ENCODE results near the gene PERM1. TPM values are rescaled to one million over a fixed set of nuclear protein-coding genes. Genes with fewer than 3 reads are reported as not detected.
"Not testable (repeated sequence)": the region's sequence is repeated elsewhere in the genome, so short reads cannot be mapped to it uniquely, and the experiment has no call there.

Gene PERM1
- total and polyA plus RNA-seq, 9 donors: 0.86 to 3.1 (median 1.9) TPM

DNA sequence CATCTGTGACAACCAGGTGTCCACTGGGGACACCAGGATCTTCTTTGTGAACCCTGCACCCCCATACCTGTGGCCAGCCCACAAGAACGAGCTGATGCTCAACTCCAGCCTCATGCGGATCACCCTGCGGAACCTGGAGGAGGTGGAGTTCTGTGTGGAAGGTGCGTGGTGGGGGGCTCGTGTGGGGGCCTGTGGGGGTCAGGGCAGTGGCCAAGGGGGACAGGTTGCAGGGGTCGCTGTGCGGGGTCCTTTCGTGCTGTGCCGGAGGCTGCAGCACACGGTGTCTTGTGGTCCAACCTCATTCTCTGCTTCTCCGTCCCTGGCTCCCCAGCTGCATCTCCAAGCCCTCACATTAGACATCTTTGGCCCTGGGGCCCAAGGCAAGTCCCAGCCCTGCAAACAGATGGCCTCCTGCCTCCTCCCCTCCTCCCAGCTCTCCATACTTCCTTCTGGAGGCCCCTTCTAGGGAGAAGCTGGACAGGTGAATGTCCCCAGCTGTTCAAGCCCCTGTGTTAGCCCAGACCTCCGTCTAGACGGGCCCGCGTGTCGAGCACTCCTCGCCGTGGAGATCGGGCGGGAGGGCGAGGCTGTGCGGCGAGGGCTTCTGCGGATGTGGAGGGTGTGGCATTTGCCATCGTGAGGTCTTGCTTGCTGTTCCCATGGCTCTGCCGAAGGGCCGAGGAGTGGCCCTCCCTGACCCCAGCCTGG is 40.6 kb upstream of the PERM1 start:
- H3K4me1 ChIP-seq (ENCODE audit: control insufficient read depth, insufficient read depth, low read length): peaks cover 64% of the 10 kb centered on the region
- H3K27ac ChIP-seq (ENCODE audit: low read length): no peak overlapping the region
- peak; percentile 34 for DNase-seq
- peaks cover 5% of the 10 kb centered on the region for H3K36me3 ChIP-seq (ENCODE audit: control insufficient read depth, insufficient read depth, low read length)
- peaks cover 3% of the 10 kb centered on the region for H3K27me3 ChIP-seq (ENCODE audit: control insufficient read depth, insufficient read depth, low read length)
- no peaks in the 10 kb centered on the region for H3K9me3 ChIP-seq (replicated peaks; ENCODE audit: control insufficient read depth, low read depth, low read length)
- no peak overlapping the region for H3K4me3 ChIP-seq (ENCODE audit: low read length)
- WGBS (ENCODE audit: insufficient coverage): 64% methylated on average over 22 of the region's 27 CpGs

- Histone ChIP-seq H3K27me3 (ENCODE audit: control insufficient read depth, insufficient read depth, low read length) (peaks cover 3% of the 10 kb centered on the region), H3K9me3 (replicated peaks; ENCODE audit: control insufficient read depth, low read depth, low read length) (no peaks in the 10 kb centered on the region), H3K27ac (ENCODE audit: low read length) (no peak overlapping the region), H3K4me1 (ENCODE audit: control insufficient read depth, insufficient read depth, low read length) (peaks cover 63% of the 10 kb centered on the region), H3K36me3 (ENCODE audit: control insufficient read depth, insufficient read depth, low read length) (peaks cover 5% of the 10 kb centered on the region), H3K4me3 (ENCODE audit: low read length) (no peak overlapping the region)
- peak; percentile 14 for DNase-seq
- 87% methylated on average over 4 of the region's 10 CpGs for WGBS (ENCODE audit: insufficient coverage)
Observed at GRCh38 chr1:1021920-1022259, 40.0 kb upstream of the PERM1 start.

GRCh38 chr1:1021010-1021919 is 39.4 kb upstream of the PERM1 start:
- Histone ChIP-seq H3K27ac (ENCODE audit: low read length) (peak overlapping the region; percentile 29), H3K4me1 (ENCODE audit: control insufficient read depth, insufficient read depth, low read length) (peaks cover 57% of the 10 kb centered on the region), H3K4me3 (ENCODE audit: low read length) (peak overlapping the region; percentile 45), H3K9me3 (replicated peaks; ENCODE audit: control insufficient read depth, low read depth, low read length) (no peaks in the 10 kb centered on the region), H3K36me3 (ENCODE audit: control insufficient read depth, insufficient read depth, low read length) (peaks cover 5% of the 10 kb centered on the region), H3K27me3 (ENCODE audit: control insufficient read depth, insufficient read depth, low read length) (peaks cover 3% of the 10 kb centered on the region)
- 0% methylated on average over 2 of the region's 33 CpGs for WGBS (ENCODE audit: insufficient coverage)
- peak; percentile 84 for DNase-seq

DNA sequence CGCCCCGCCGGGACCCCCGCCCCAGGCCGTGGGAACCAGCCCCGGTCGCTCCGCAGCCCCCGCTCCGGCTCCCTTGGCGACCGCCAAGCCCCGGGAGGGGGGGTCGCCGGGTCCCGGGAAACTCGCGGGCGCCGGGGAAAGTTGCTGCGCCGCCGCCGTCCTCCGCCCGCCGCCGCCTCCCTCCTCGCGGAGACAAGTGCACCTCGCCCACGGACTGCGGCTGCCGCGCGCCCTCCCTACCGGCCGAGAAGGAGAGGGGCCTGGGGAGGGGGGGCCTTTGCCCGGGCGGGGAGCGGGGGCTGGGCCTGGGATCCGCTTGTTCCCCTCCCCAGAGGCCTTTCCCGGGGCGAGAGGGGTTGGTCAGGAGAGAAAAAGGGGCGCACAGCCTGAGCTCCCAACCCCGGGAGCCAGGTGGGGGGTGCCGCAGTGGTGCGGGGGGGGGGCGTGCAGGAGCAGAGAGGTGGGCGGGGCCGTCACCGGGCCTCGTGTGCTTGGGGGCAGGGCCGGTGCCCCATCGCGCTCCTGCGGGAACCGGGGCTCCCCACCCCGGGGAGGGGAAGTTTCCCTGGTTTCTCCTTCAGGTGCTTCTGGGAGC is 38.6 kb upstream of the PERM1 start:
- Histone ChIP-seq H3K9me3 (replicated peaks; ENCODE audit: control insufficient read depth, low read depth, low read length) (no peaks in the 10 kb centered on the region), H3K4me3 (ENCODE audit: low read length) (peak overlapping the region; percentile 45), H3K36me3 (ENCODE audit: control insufficient read depth, insufficient read depth, low read length) (peaks cover 5% of the 10 kb centered on the region), H3K27me3 (ENCODE audit: control insufficient read depth, insufficient read depth, low read length) (peaks cover 3% of the 10 kb centered on the region), H3K4me1 (ENCODE audit: control insufficient read depth, insufficient read depth, low read length) (peaks cover 50% of the 10 kb centered on the region), H3K27ac (ENCODE audit: low read length) (peak overlapping the region; percentile 29)
- WGBS (ENCODE audit: insufficient coverage): 0% methylated on average over 27 of the region's 59 CpGs
- DNase-seq: peak; percentile 32

DNA sequence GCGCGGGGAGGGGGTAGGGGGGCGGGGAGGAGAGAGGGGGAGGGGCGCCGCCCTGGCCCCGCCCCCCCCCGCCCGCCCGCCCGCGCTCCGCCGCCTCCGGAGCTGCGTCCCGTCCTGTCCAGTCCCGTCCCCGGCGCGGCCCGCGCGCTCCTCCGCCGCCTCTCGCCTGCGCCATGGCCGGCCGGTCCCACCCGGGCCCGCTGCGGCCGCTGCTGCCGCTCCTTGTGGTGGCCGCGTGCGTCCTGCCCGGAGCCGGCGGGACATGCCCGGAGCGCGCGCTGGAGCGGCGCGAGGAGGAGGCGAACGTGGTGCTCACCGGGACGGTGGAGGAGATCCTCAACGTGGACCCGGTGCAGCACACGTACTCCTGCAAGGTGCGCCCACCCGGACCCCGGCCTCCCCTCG is 38.1 kb upstream of the PERM1 start, which contains the start of gene AGRN:
TSS of gene AGRN (plus strand) at position 121 of the 405 bp plus-strand sequence. CDS start at position 174, 53 bp downstream.
- H3K4me3 ChIP-seq (ENCODE audit: low read length): peak within 1 kb of the TSS; percentile 45
- peak; percentile 50 for DNase-seq
- peaks cover 3% of the 10 kb centered on the region for H3K27me3 ChIP-seq (ENCODE audit: control insufficient read depth, insufficient read depth, low read length)
- WGBS (ENCODE audit: insufficient coverage): under 1% methylated on average over 49 of the region's 58 CpGs
- H3K36me3 ChIP-seq (ENCODE audit: control insufficient read depth, insufficient read depth, low read length): peaks cover 5% of the 10 kb centered on the region
- no peaks in the 10 kb centered on the region for H3K9me3 ChIP-seq (replicated peaks; ENCODE audit: control insufficient read depth, low read depth, low read length)
- peaks cover 52% of the 10 kb centered on the region for H3K4me1 ChIP-seq (ENCODE audit: control insufficient read depth, insufficient read depth, low read length)
- peak within 1 kb of the TSS; percentile 65 for H3K27ac ChIP-seq (ENCODE audit: low read length)

- Histone ChIP-seq H3K4me3 (ENCODE audit: low read length) (peak overlapping the region; percentile 37), H3K27ac (ENCODE audit: low read length) (peak overlapping the region; percentile 65), H3K9me3 (replicated peaks; ENCODE audit: control insufficient read depth, low read depth, low read length) (no peaks in the 10 kb centered on the region), H3K36me3 (ENCODE audit: control insufficient read depth, insufficient read depth, low read length) (peaks cover 5% of the 10 kb centered on the region), H3K27me3 (ENCODE audit: control insufficient read depth, insufficient read depth, low read length) (peaks cover 3% of the 10 kb centered on the region), H3K4me1 (ENCODE audit: control insufficient read depth, insufficient read depth, low read length) (peaks cover 52% of the 10 kb centered on the region)
- WGBS (ENCODE audit: insufficient coverage): 1% methylated on average over 47 of the region's 91 CpGs
- peak; percentile 93 for DNase-seq
Observed at GRCh38 chr1:1019122-1019999, 37.5 kb upstream of the PERM1 start.

- H3K9me3 ChIP-seq (replicated peaks; ENCODE audit: control insufficient read depth, low read depth, low read length); H3K36me3 ChIP-seq (ENCODE audit: control insufficient read depth, insufficient read depth, low read length); H3K27ac ChIP-seq (ENCODE audit: low read length); DNase-seq; H3K27me3 ChIP-seq (ENCODE audit: control insufficient read depth, insufficient read depth, low read length); H3K4me3 ChIP-seq (ENCODE audit: low read length): not testable (repeated sequence)
- 95% methylated on average over 18 of the region's 26 CpGs for WGBS (ENCODE audit: insufficient coverage)
- H3K4me1 ChIP-seq (ENCODE audit: control insufficient read depth, insufficient read depth, low read length): peaks cover 51% of the 10 kb centered on the region
Observed at GRCh38 chr1:1018321-1018685, 36.4 kb upstream of the PERM1 start.

- not testable (repeated sequence) for H3K27me3 ChIP-seq (ENCODE audit: control insufficient read depth, insufficient read depth, low read length); H3K36me3 ChIP-seq (ENCODE audit: control insufficient read depth, insufficient read depth, low read length); H3K9me3 ChIP-seq (replicated peaks; ENCODE audit: control insufficient read depth, low read depth, low read length); H3K4me3 ChIP-seq (ENCODE audit: low read length); H3K27ac ChIP-seq (ENCODE audit: low read length); DNase-seq
- H3K4me1 ChIP-seq (ENCODE audit: control insufficient read depth, insufficient read depth, low read length): peaks cover 47% of the 10 kb centered on the region
- 66% methylated on average over 9 of the region's 17 CpGs for WGBS (ENCODE audit: insufficient coverage)
Observed at GRCh38 chr1:1017397-1018320, 35.8 kb upstream of the PERM1 start.

Measured in muscle of leg (tissue), 11 donors.